Spinal cord (tissue), 10 donors: ENCODE data around the gene F7. TPM values are rescaled to one million over a fixed set of nuclear protein-coding genes. Genes with fewer than 3 reads are reported as not detected.
"Not testable (repeated sequence)": the region's sequence is repeated elsewhere in the genome, so short reads cannot be mapped to it uniquely, and the experiment has no call there.

ENCODE experiments used
- DNase-seq, 6 donors: peaks; one replicate each; pipeline versions ENCODE4 v3.0.0 to v3.0.0-alpha.2; 2013 to 2015; ENCODE audit warnings: low spot score in 6 of 6, low read depth in 4 of 6
- H3K27ac ChIP-seq: one replicate; pipeline ENCODE4 v1.5.1; 2013; ENCODE audit warnings: low read depth, low read length, control low read depth
- H3K27me3 ChIP-seq: one replicate; pipeline ENCODE4 v1.6.1; 2013; ENCODE audit warnings: low read length; ENCODE audit not compliant: control insufficient read depth, insufficient read depth
- H3K36me3 ChIP-seq: one replicate; pipeline ENCODE4 v1.6.1; 2013; ENCODE audit warnings: low read length; ENCODE audit not compliant: control insufficient read depth, insufficient read depth
- H3K4me1 ChIP-seq: one replicate; pipeline ENCODE4 v1.6.1; 2013; ENCODE audit warnings: low read length; ENCODE audit not compliant: control insufficient read depth, insufficient read depth
- H3K4me3 ChIP-seq: one replicate; pipeline ENCODE4 v1.5.1; 2013; ENCODE audit warnings: low read depth, low read length, control low read depth
- H3K9me3 ChIP-seq: one replicate; pipeline ENCODE4 v1.6.1; 2013; ENCODE audit warnings: low read length; ENCODE audit not compliant: control insufficient read depth, insufficient read depth
- WGBS: methylation state at CpG from one replicate; pipeline ENCODE4 v1.1.5; 2013; ENCODE audit warnings: missing lambda C conversion rate; ENCODE audit not compliant: insufficient coverage; 5-methylcytosine and 5-hydroxymethylcytosine counted together
- polyA plus RNA-seq, 2 donors: library from polyadenylated mRNA; unstranded; fragments of 120-200 nt; gene quantifications; one replicate each; pipeline ENCODE4 v1.2.1, GENCODE V29; 2013; ENCODE audit not compliant: insufficient read length in 2 of 2
- total RNA-seq, 2 donors: library from RNA; depleted of rRNA in 1 of 2; stranded (reverse); fragments of 120-200 nt in 1 of 2; fragments of >200 nt in 1 of 2; gene quantifications; one replicate each; pipeline versions ENCODE4 v1.2.3 to v1.2.4, GENCODE V29; 2013 to 2014
- donor health status: healthy.

F7 gene
- total and polyA plus RNA-seq, 4 donors = 0.40 to 3.3 (median 2.4) TPM

GRCh38 chr13:113078902-113079780 lies 26.4 kb upstream of the F7 start:
- no peak overlapping the region for H3K27ac ChIP-seq
- peaks cover 27% of the 10 kb centered on the region for H3K4me1 ChIP-seq
- H3K27me3 ChIP-seq = no peaks in the 10 kb centered on the region
- no peak overlapping the region for H3K4me3 ChIP-seq
- DNase-seq = peak in 2 of 6 donors; percentile 18 to 54
- H3K36me3 ChIP-seq = peaks cover 92% of the 10 kb centered on the region
- 79% methylated on average over 23 of the region's 27 CpGs for WGBS
- H3K9me3 ChIP-seq = no peaks in the 10 kb centered on the region

- Histone ChIP-seq H3K4me1 (peaks cover 27% of the 10 kb centered on the region), H3K36me3 (peaks cover 90% of the 10 kb centered on the region)
- H3K9me3 ChIP-seq, H3K27me3 ChIP-seq, DNase-seq, H3K4me3 ChIP-seq, H3K27ac ChIP-seq: not testable (repeated sequence)
- WGBS = 63% methylated on average over 5 of the region's 9 CpGs
Observed at GRCh38 chr13:113079781-113080080, 25.9 kb upstream of the F7 start.

- no peaks in the 10 kb centered on the region for H3K9me3 ChIP-seq
- H3K36me3 ChIP-seq = peaks cover 90% of the 10 kb centered on the region
- no peak overlapping the region for H3K4me3 ChIP-seq
- DNase-seq = no peak
- 86% methylated on average over 18 of the region's 18 CpGs for WGBS
- H3K27ac ChIP-seq = no peak overlapping the region
- peaks cover 27% of the 10 kb centered on the region for H3K4me1 ChIP-seq
- no peaks in the 10 kb centered on the region for H3K27me3 ChIP-seq
Observed at GRCh38 chr13:113080361-113080831, 25.2 kb upstream of the F7 start.

GRCh38 chr13:113080901-113081521 lies 24.6 kb upstream of the F7 start:
- 82% methylated on average over 21 of the region's 25 CpGs for whole genome bisulfite sequencing
- H3K4me3 ChIP-seq = no peak overlapping the region
- H3K4me1 ChIP-seq = peaks cover 27% of the 10 kb centered on the region
- no peak for DNase-seq
- no peak overlapping the region for H3K27ac ChIP-seq
- H3K9me3 ChIP-seq = no peaks in the 10 kb centered on the region
- H3K27me3 ChIP-seq = no peaks in the 10 kb centered on the region
- peaks cover 90% of the 10 kb centered on the region for H3K36me3 ChIP-seq

- H3K27ac ChIP-seq = no peak overlapping the region
- no peaks in the 10 kb centered on the region for H3K27me3 ChIP-seq
- peaks cover 27% of the 10 kb centered on the region for H3K4me1 ChIP-seq
- H3K36me3 ChIP-seq = peaks cover 91% of the 10 kb centered on the region
- WGBS = 87% methylated on average over 19 of the region's 26 CpGs
- DNase-seq = no peak
- H3K9me3 ChIP-seq = no peaks in the 10 kb centered on the region
- H3K4me3 ChIP-seq = no peak overlapping the region
Observed at GRCh38 chr13:113082198-113083021, 23.2 kb upstream of the F7 start.

GRCh38 chr13:113083022-113083373 lies 22.6 kb upstream of the F7 start:
- Histone ChIP-seq H3K4me3 (no peak overlapping the region), H3K36me3 (peaks cover 91% of the 10 kb centered on the region), H3K27me3 (no peaks in the 10 kb centered on the region), H3K4me1 (peaks cover 27% of the 10 kb centered on the region), H3K27ac (no peak overlapping the region), H3K9me3 (no peaks in the 10 kb centered on the region)
- no peak for DNase-seq
- 96% methylated on average over 10 of the region's 10 CpGs for WGBS

GRCh38 chr13:113083402-113084061 lies 22.1 kb upstream of the F7 start:
- no peaks in the 10 kb centered on the region for H3K27me3 ChIP-seq
- DNase-seq = peak in 2 of 6 donors; percentile 18 to 70
- WGBS = 50% methylated on average over 14 of the region's 18 CpGs
- no peaks in the 10 kb centered on the region for H3K9me3 ChIP-seq
- peaks cover 21% of the 10 kb centered on the region for H3K4me1 ChIP-seq
- no peak overlapping the region for H3K27ac ChIP-seq
- no peak overlapping the region for H3K4me3 ChIP-seq
- peaks cover 91% of the 10 kb centered on the region for H3K36me3 ChIP-seq

- Histone ChIP-seq H3K27ac (no peak overlapping the region), H3K9me3 (no peaks in the 10 kb centered on the region), H3K4me1 (peaks cover 14% of the 10 kb centered on the region), H3K27me3 (no peaks in the 10 kb centered on the region), H3K4me3 (no peak overlapping the region), H3K36me3 (peaks cover 91% of the 10 kb centered on the region)
- DNase-seq = no peak
- 94% methylated on average over 24 of the region's 25 CpGs for WGBS
Observed at GRCh38 chr13:113084094-113084942, 21.3 kb upstream of the F7 start.
